Ishikawa (cell line): Measurements from ENCODE around the gene GALNT9.

ENCODE experiments used
- CEBPB ChIP-seq: IDR thresholded peaks from 2 replicates; pipeline ENCODE4 v1.6.1; 2012
- CREB1 ChIP-seq: IDR thresholded peaks from 2 replicates; pipeline ENCODE4 v1.6.1; 2012; ENCODE audit warnings: low read depth
- EGR1 ChIP-seq: IDR thresholded peaks from 2 replicates; pipeline ENCODE4 v1.6.1; 2012
- EP300 ChIP-seq: IDR thresholded peaks from 2 replicates; pipeline ENCODE4 v1.6.1; 2012; ENCODE audit warnings: borderline replicate concordance
- FOXM1 ChIP-seq: IDR thresholded peaks from 2 replicates; pipeline ENCODE4 v1.6.1; 2012; ENCODE audit warnings: low read depth, borderline replicate concordance
- NFIC ChIP-seq: IDR thresholded peaks from 2 replicates; pipeline ENCODE4 v1.6.1; 2012
- RAD21 ChIP-seq: IDR thresholded peaks from 2 replicates; pipeline ENCODE4 v1.6.1; 2012; ENCODE audit warnings: low read depth
- REST ChIP-seq: IDR thresholded peaks from 2 replicates; pipeline ENCODE4 v1.6.1; 2012; ENCODE audit warnings: low read depth, mild to moderate bottlenecking
- TAF1 ChIP-seq: IDR thresholded peaks from 2 replicates; pipeline ENCODE4 v1.6.1; 2012; ENCODE audit warnings: low read depth, mild to moderate bottlenecking
- TCF12 ChIP-seq: IDR thresholded peaks from 2 replicates; pipeline ENCODE4 v1.6.1; 2012; ENCODE audit warnings: low read depth
- TEAD4 ChIP-seq: IDR thresholded peaks from 2 replicates; pipeline ENCODE4 v1.6.1; 2012
- YY1 ChIP-seq: IDR thresholded peaks from 2 replicates; pipeline ENCODE4 v1.6.1; 2012; ENCODE audit warnings: low read depth
- ZBTB7A ChIP-seq: IDR thresholded peaks from 2 replicates; pipeline ENCODE4 v1.6.1; 2012; ENCODE audit warnings: low read depth
- TF ChIP-seq, protein P1 (sequence below): IDR thresholded peaks from 2 replicates; pipeline ENCODE4 v1.6.1; 2012

DNA sequence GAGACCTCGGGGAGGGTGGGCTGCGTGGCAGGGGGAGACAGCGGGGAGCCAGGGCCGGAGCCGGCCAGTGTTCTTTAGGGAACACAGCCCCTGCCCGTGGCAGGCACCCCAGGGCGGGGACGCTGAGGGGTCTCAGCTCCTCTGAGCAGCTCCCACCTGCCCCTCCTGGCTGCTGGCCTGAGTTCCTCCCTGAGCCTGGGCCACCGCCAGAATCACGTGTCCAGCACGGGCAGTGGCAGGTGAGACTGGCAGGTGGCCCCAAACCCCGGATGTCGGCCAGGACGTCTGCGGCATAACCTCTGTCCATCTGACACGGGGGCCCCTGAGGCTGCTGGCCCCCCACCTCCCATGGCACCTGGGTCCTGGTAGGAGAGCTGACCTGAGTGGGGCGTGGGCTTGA lies 160.0 kb downstream of the GALNT9 start:
- TF ChIP-seq TAF1 (no peak), CEBPB (no peak), YY1 (no peak), TEAD4 (no peak), EGR1 (no peak), TCF12 (no peak), NFIC (no peak), REST (no peak), EP300 (no peak), CREB1 (no peak), RAD21 (no peak), FOXM1 (no peak), ZBTB7A (no peak)
- TF ChIP-seq, protein P1, sequence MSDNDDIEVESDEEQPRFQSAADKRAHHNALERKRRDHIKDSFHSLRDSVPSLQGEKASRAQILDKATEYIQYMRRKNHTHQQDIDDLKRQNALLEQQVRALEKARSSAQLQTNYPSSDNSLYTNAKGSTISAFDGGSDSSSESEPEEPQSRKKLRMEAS: no peak
